ENCODE data around the gene MINDY4.

GRCh38 chr7:30755384-30756154 lies 15.6 kb upstream of the MINDY4 start:
- TF ChIP-seq SPI1 (IDR thresholded peaks at IDR 0.05; ENCODE audit: borderline replicate concordance, low read depth) (no peak), REST (IDR thresholded peaks at IDR 0.05; ENCODE audit: insufficient replicate concordance, low read depth) (no peak)

Measured in HL-60 (cell line).